Astrocyte (in vitro differentiated cells and primary cell): Measurements from ENCODE around the gene ACSS3. TPM values are rescaled to one million over a fixed set of nuclear protein-coding genes. Genes with fewer than 3 reads are reported as not detected.

Experiments
- DNase-seq: peaks from one replicate; pipeline ENCODE4 v3.0.0-alpha.2; 2010; ENCODE audit warnings: low read depth
- FAIRE-seq: peaks from 2 replicates; lab custom pipeline; 2011; peaks lifted over from hg19 to GRCh38; lab: Jason Lieb, UNC
- H2AFZ ChIP-seq: 2 replicates; pipeline ENCODE4 v1.6.0; 2012; ENCODE audit warnings: low read depth, low read length, inconsistent platforms
- H3K27ac ChIP-seq: 2 replicates; pipeline ENCODE4 v1.5.1; 2011; ENCODE audit warnings: low read depth, low read length, inconsistent platforms
- H3K27me3 ChIP-seq: 2 replicates; pipeline ENCODE4 v1.6.0; 2011; ENCODE audit warnings: low read length, inconsistent platforms; ENCODE audit not compliant: insufficient read depth
- H3K36me3 ChIP-seq: 2 replicates; pipeline ENCODE4 v1.5.1; 2011; ENCODE audit warnings: low read length, inconsistent platforms; ENCODE audit not compliant: insufficient read depth
- H3K4me1 ChIP-seq: 2 replicates; pipeline ENCODE4 v1.5.1; 2011; ENCODE audit warnings: low read length, inconsistent platforms; ENCODE audit not compliant: insufficient read depth
- H3K4me2 ChIP-seq: 2 replicates; pipeline ENCODE4 v1.6.0; 2012; ENCODE audit warnings: low read length, inconsistent platforms
- H3K4me3 ChIP-seq: 2 replicates; pipeline ENCODE4 v1.5.1; 2011; ENCODE audit warnings: low read depth, mild to moderate bottlenecking, low read length, inconsistent platforms; ENCODE audit not compliant: insufficient read depth
- H3K79me2 ChIP-seq: 2 replicates; pipeline ENCODE4 v1.6.0; 2012; ENCODE audit warnings: mild to moderate bottlenecking, low read length, inconsistent platforms; ENCODE audit not compliant: insufficient read depth
- H3K9ac ChIP-seq: 2 replicates; pipeline ENCODE4 v1.6.0; 2012; ENCODE audit warnings: mild to moderate bottlenecking, low read length, inconsistent platforms
- H3K9me3 ChIP-seq: 2 replicates; pipeline ENCODE4 v1.5.1; 2012; ENCODE audit warnings: low read depth, mild to moderate bottlenecking, low read length, inconsistent platforms; ENCODE audit not compliant: insufficient read depth
- H4K20me1 ChIP-seq: 2 replicates; pipeline ENCODE4 v1.6.0; 2012; ENCODE audit warnings: low read length, inconsistent platforms; ENCODE audit not compliant: insufficient read depth
- H3K27ac Mint-ChIP-seq: one replicate; pipeline ENCODE4 v1.8.0; 2021; ENCODE audit warnings: mild to moderate bottlenecking, mixed read lengths; ENCODE audit not compliant: unreplicated experiment
- H3K27me3 Mint-ChIP-seq: one replicate; pipeline ENCODE4 v1.8.0; 2021; ENCODE audit warnings: low read depth, mixed read lengths; ENCODE audit not compliant: unreplicated experiment
- H3K36me3 Mint-ChIP-seq: one replicate; pipeline ENCODE4 v1.8.0; 2021; ENCODE audit warnings: low read depth, mixed read lengths; ENCODE audit not compliant: unreplicated experiment
- H3K4me1 Mint-ChIP-seq: one replicate; pipeline ENCODE4 v1.8.0; 2021; ENCODE audit warnings: low read depth, mixed read lengths; ENCODE audit not compliant: unreplicated experiment
- H3K4me3 Mint-ChIP-seq: one replicate; pipeline ENCODE4 v1.8.0; 2021; ENCODE audit warnings: mild to moderate bottlenecking, moderate library complexity, mixed read lengths; ENCODE audit not compliant: unreplicated experiment
- H3K9me3 Mint-ChIP-seq: one replicate; pipeline ENCODE4 v1.8.0; 2021; ENCODE audit warnings: mild to moderate bottlenecking, mixed read lengths; ENCODE audit not compliant: unreplicated experiment
- EZH2 ChIP-seq: IDR thresholded peaks from 2 replicates; pipeline ENCODE4 v1.6.1; 2012; ENCODE audit warnings: mild to moderate bottlenecking, low read length, inconsistent platforms; ENCODE audit not compliant: insufficient read depth
- total RNA-seq: library from RNA; stranded (reverse); gene quantifications from 2 replicates; pipeline ENCODE4 v1.2.1, GENCODE V29; 2021
- TF ChIP-seq, protein P1 (sequence below): IDR thresholded peaks from 2 replicates; pipeline ENCODE4 v1.5.1; 2011; ENCODE audit warnings: low read depth, mild to moderate bottlenecking, inconsistent platforms, low read length, moderate library complexity; ENCODE audit not compliant: insufficient read depth

The ACSS3 gene
- total RNA-seq, 1 donor from 2014 or later: 13.9 TPM

DNA sequence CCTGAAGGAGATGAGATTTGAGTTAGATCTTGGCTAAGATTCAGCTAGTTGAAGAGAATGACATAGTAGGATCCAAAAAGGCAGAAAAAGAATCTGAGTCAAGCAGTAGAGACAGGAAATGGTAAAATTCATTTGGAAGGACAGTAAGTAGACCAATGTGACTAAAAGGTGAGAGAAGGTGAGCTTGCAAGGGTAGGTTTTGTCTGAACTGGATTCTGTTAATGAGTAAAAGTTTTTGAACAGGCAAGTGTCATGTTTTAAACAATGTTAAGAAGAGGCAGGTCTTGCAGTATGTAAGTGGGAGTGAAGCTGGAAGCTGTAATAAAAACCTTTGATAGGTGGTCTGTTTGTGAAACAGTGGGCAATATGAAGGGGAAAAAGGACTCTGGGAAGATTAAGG lies 58.6 kb downstream of the ACSS3 start:
- no peaks in the 10 kb centered on the region for H3K9me3 Mint-ChIP-seq
- Histone ChIP-seq H3K79me2 (no peaks in the 10 kb centered on the region), H3K4me3 (no peak overlapping the region), H3K4me2 (no peak overlapping the region), H3K27me3 (no peaks in the 10 kb centered on the region), H3K36me3 (no peaks in the 10 kb centered on the region), H3K27ac (no peak overlapping the region), H3K9ac (no peak overlapping the region), H4K20me1 (no peaks in the 10 kb centered on the region), H3K9me3 (no peaks in the 10 kb centered on the region), H2AFZ (no peak overlapping the region), H3K4me1 (no peaks in the 10 kb centered on the region)
- peaks cover 5% of the 10 kb centered on the region for H3K4me1 Mint-ChIP-seq
- no peak overlapping the region for H3K4me3 Mint-ChIP-seq
- TF ChIP-seq, protein P1, sequence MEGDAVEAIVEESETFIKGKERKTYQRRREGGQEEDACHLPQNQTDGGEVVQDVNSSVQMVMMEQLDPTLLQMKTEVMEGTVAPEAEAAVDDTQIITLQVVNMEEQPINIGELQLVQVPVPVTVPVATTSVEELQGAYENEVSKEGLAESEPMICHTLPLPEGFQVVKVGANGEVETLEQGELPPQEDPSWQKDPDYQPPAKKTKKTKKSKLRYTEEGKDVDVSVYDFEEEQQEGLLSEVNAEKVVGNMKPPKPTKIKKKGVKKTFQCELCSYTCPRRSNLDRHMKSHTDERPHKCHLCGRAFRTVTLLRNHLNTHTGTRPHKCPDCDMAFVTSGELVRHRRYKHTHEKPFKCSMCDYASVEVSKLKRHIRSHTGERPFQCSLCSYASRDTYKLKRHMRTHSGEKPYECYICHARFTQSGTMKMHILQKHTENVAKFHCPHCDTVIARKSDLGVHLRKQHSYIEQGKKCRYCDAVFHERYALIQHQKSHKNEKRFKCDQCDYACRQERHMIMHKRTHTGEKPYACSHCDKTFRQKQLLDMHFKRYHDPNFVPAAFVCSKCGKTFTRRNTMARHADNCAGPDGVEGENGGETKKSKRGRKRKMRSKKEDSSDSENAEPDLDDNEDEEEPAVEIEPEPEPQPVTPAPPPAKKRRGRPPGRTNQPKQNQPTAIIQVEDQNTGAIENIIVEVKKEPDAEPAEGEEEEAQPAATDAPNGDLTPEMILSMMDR: no peak
- TF ChIP-seq EZH2: no peak
- no peaks in the 10 kb centered on the region for H3K27me3 Mint-ChIP-seq
- FAIRE-seq: no peak
- no peak overlapping the region for H3K27ac Mint-ChIP-seq
- no peak for DNase-seq
- no peaks in the 10 kb centered on the region for H3K36me3 Mint-ChIP-seq

DNA sequence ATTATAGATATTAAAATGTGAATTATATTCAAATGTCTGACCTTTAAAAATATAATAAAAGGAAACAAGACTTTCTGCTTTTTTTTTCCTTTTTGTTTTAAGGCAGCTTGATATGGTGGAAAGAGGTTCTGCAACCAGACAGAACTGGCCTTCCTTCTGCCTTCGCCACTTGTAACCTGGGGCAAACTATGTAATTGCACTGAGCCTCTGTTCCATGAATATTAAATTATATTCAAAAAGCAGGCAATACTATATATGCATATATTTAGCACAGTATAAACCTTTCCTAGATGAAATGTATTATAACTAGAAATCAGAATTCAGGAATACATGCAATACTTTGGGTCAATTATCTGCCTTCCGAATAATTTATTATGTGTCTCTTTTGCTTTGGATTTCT lies 59.9 kb downstream of the ACSS3 start:
- H3K9ac ChIP-seq: no peak overlapping the region
- no peaks in the 10 kb centered on the region for H4K20me1 ChIP-seq
- H3K4me3 ChIP-seq: no peak overlapping the region
- no peak for DNase-seq
- FAIRE-seq: no peak
- no peak overlapping the region for H3K27ac ChIP-seq
- H2AFZ ChIP-seq: no peak overlapping the region
- no peaks in the 10 kb centered on the region for H3K36me3 ChIP-seq
- no peak overlapping the region for H3K4me3 Mint-ChIP-seq
- no peak overlapping the region for H3K27ac Mint-ChIP-seq
- H3K27me3 ChIP-seq: no peaks in the 10 kb centered on the region
- H3K4me1 ChIP-seq: no peaks in the 10 kb centered on the region
- H3K36me3 Mint-ChIP-seq: no peaks in the 10 kb centered on the region
- H3K4me2 ChIP-seq: no peak overlapping the region
- TF ChIP-seq EZH2: no peak
- TF ChIP-seq, protein P1: no peak
- H3K79me2 ChIP-seq: no peaks in the 10 kb centered on the region
- H3K9me3 ChIP-seq: no peaks in the 10 kb centered on the region
- no peaks in the 10 kb centered on the region for H3K9me3 Mint-ChIP-seq
- H3K4me1 Mint-ChIP-seq: peaks cover 5% of the 10 kb centered on the region
- no peaks in the 10 kb centered on the region for H3K27me3 Mint-ChIP-seq

DNA sequence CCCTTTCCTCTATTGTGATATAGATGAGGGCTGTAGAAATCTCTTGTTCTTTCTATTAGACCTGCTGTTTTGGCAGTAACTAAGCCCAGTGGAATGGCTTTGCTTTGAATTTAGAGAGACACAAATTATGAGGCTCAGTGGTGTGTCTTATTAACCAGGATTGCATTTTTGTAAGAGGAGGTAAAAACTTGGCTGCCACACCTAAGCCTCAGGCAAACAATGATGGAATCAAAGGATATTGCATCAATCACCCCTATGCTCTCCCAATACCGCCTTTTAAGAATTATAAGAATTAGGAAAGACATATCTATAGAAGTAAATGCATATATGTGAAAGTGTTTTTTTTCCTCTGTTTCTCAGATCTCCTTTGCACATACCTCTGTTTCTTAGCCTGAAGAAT lies 63.3 kb downstream of the ACSS3 start:
- H3K36me3 ChIP-seq: no peaks in the 10 kb centered on the region
- no peaks in the 10 kb centered on the region for H3K79me2 ChIP-seq
- H3K36me3 Mint-ChIP-seq: peaks cover 4% of the 10 kb centered on the region
- H3K4me1 Mint-ChIP-seq: peaks cover 5% of the 10 kb centered on the region
- no peak overlapping the region for H3K27ac Mint-ChIP-seq
- H3K4me3 Mint-ChIP-seq: no peak overlapping the region
- H3K4me1 ChIP-seq: no peaks in the 10 kb centered on the region
- no peak overlapping the region for H3K27ac ChIP-seq
- H4K20me1 ChIP-seq: no peaks in the 10 kb centered on the region
- no peaks in the 10 kb centered on the region for H3K9me3 Mint-ChIP-seq
- H3K4me3 ChIP-seq: no peak overlapping the region
- H3K27me3 ChIP-seq: no peaks in the 10 kb centered on the region
- H3K27me3 Mint-ChIP-seq: no peaks in the 10 kb centered on the region
- H2AFZ ChIP-seq: no peak overlapping the region
- H3K9ac ChIP-seq: no peak overlapping the region
- TF ChIP-seq, protein P1: no peak
- no peak for TF ChIP-seq EZH2
- H3K9me3 ChIP-seq: no peaks in the 10 kb centered on the region
- no peak for FAIRE-seq
- DNase-seq: no peak
- H3K4me2 ChIP-seq: no peak overlapping the region
